GM19397 (cell line): Measurements from ENCODE around the gene CTSZ.
A peak's percentile ranks its signal among the peaks of the same experiment; 100 is the strongest.
"Not testable (repeated sequence)": the region's sequence is repeated elsewhere in the genome, so short reads cannot be mapped to it uniquely, and the experiment has no call there.

Experiments used
- ATAC-seq: cut with Tn5 transposase; IDR thresholded peaks from one replicate; pipeline ENCODE4 v1.9.1; 2021; ENCODE audit warnings: mild to moderate bottlenecking, moderate library complexity; ENCODE audit not compliant: unreplicated experiment

CTSZ gene

DNA sequence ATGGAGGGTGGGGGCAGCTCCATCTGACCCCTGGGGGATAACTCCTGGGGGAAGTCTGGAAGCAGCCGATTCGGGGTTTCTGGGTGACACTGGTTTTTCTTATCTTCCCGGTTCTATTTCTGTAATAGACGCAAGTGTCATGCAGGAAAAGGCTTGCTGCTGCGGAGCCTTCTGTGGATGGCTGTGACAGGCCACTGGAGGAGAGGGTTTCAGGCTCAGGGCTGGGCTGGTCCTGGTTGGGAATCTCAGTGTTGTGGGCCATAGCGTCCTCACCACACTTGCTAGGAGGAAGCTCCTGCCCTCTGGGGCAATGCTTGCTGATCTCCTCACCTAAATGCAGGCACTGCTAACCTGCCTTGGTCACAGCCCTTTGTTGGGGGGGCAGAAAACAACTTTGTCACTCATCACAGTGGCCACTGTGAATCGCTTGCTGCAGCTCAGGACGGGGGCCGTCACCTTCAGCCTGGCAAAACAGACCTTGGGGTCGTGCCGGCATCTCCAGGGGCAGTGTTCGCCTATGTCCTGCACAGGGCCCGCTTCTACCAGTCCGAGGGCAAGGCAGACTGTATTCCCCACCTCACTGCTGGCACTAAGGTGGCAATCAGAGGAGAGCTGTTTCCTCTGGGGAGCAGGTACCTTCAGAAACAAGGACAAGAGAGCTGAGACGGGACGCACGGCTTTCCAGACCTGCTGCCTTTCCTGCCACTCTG lies 7.8 kb upstream of the CTSZ start:
- ATAC-seq: no peak

DNA sequence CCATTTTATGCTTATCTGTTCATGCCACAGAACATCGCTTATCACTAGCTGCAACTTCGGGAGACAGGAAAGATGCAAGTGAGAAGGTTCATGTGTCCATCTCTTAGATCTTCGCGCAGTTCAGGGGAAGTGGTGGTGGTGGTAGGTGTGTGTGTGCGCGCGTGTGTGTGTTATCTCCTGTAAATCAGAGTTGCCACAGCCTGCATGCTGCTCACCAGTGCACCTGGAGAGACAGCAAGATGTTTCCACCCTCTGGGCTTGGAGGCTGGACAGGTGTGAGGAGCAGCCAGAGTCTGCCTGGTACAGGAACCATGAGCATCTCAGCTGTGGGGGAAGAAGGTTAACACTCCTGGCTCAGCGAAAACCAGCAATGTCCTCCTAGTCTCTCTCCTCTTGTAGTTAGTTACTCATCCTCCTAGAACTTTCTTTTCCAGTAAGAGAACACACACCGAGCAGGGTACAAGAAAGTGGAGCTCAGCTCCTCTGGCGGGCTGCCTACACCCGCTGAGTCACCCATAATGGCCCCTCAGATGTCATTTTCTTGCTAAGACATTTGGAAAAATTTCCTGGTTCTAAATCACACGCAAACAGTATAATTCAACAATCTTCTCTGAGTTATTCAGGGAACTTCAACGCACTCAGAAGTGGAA lies 7.0 kb upstream of the CTSZ start:
- ATAC-seq: no peak

DNA sequence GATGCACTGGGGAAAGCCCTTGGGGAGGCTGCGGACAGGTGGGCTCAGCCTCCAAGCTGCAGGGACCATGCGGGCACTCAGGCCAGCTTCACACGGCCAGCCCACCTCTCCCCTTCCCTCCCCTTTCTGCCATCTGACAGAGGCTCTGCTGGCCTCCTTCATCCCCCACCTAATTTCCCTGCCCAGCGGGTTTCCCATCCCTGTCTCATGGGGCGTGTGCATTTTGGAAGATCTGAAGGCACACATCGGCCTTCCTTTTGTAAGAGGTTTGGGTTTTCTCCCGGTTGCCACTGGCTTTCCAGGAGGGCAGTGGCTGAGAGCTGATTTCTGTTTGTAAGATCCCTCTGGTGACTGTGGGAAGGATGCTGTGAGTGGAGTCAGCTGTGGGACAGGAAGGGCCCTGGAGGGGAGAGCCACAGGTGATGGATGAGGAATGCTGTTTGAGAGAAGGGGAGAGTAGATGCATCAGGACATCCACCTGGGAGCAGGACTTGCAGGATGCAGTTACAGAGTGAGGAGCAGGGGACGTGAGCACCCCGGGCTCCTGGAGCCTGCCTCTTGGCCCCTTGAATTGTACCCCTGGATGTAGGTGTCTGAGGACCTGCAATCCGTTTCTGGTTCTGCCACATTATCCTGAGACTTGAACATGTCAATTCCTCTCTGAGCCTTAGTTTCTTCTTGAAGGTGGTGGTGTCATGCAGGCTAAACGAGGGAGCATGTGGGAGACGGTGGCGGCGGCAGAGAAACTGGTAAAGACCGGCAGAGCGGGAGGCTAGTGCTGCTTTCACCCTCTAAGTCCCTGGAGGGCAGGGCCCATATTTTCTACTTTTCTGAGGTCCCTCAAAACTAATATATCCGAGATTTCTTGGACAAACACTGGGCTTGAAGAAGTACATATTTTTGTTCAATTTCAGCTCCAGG lies 6.2 kb upstream of the CTSZ start:
- no peak for ATAC-seq

DNA sequence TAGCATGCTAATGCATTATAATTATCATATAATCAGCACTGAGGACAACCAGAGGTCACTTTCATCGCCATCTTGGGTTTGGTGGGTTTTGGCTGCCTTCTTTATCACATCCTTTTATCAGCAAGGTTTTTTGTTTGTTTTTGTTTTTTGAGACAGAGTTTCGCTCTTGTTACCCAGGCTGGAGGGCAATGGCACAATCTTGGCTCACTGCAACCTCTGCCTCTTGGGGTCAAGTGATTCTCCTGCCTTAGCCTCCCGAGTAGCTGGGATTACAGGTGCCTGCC lies 4.8 kb upstream of the CTSZ start:
- not testable (repeated sequence) for ATAC-seq

DNA sequence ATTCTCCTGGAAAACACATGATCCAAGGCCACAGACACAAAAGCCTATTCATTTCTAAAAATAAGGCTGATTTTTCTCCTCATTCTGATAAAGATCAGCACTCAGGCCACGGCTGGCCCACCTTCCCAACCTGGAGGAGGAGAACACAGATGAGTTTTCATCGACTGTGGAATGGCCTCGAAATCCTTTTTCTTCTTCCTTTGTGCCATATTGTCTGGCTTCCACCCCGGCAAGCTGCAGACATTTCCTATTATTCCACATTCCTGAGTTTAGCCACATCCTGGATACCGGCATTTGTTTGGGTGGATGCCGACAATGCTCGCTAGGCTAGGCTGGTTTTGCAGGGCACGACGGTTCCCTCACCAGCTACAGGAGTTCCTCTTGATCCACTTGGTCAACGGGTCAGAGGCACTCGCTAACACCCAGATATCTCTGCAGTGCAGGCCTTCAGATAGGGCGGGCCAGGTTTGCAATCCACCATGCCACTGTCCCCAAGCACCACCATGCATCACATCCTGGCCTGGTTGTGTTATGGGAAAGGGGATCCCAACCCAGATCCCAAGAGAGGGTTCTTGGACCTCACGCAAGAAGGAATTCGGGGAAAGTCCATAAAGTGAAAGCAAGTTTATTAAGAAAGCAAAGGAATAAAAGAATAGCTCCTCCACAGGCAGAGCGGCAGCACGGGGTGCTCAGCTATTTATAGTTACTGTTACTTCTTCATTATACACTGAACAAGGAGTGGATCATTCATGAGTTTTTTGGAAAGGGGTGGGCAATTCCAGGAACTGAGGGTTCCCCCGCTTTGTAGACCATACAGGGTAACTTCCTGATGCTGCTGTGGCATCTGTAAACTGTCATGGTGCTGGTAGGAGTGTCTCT lies 4.2 kb upstream of the CTSZ start:
- no peak for ATAC-seq

DNA sequence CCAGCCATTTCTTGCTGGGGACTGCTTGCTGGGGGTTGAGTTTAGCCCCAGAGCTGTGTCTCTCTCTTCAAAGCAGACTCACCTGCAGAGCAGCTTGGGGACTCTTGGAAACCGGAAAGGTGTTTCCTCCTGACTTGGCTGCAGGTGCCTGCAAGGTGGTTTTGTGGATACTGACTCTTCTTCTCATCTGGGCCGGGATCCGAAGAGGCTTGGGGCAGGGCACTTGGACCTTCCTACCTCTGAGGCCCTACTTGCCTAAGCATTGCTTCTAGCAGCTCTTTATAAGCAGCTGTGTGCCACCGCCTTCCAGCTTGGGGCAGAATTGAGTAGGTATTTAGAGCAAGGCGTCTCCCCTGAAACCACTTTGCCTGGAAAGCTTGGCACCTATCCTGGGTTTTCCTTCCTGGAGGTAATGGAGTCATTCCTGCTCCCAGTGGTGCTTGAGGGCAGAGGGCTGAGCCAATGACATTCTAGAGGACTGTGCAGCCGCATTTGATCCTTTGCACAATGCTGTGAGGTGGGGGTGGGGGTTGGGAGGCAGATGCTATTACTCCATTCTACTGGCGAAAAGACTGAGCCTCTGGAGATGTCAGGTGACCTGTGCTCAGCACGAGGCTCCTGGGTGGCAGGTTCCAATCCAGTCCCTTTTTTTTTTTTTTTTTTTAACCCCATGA lies 3.4 kb upstream of the CTSZ start:
- ATAC-seq: no peak

DNA sequence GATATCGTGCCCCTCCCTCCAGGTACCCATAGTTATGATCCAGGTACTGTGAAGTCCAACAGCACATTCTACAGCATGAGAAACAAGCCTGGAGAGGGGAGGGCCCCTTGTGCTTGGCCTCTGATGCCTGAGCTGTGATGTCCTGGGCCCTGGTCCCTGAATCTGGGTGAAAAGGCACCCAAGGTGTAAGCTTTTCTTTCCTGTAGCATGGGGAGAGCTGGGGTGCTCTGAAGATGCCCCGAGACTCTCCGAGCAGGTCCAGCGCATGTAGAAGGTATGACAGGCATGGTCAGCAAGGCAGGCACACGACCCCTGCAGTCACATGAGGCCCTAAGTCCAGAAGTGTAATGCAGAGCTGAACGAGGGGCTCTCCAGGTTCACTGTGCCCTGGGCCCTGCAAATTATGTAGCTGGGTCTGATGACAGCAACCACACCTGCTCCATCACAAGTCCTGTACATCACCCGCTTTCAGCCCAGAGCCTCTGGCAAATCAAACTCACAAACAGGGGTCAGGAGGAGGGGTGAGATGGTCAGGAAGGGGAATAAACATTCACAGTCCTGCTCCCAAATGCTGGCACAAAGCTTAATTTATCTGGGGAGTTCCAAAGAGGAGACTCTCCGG lies 1.8 kb upstream of the CTSZ start:
- ATAC-seq: no peak

DNA sequence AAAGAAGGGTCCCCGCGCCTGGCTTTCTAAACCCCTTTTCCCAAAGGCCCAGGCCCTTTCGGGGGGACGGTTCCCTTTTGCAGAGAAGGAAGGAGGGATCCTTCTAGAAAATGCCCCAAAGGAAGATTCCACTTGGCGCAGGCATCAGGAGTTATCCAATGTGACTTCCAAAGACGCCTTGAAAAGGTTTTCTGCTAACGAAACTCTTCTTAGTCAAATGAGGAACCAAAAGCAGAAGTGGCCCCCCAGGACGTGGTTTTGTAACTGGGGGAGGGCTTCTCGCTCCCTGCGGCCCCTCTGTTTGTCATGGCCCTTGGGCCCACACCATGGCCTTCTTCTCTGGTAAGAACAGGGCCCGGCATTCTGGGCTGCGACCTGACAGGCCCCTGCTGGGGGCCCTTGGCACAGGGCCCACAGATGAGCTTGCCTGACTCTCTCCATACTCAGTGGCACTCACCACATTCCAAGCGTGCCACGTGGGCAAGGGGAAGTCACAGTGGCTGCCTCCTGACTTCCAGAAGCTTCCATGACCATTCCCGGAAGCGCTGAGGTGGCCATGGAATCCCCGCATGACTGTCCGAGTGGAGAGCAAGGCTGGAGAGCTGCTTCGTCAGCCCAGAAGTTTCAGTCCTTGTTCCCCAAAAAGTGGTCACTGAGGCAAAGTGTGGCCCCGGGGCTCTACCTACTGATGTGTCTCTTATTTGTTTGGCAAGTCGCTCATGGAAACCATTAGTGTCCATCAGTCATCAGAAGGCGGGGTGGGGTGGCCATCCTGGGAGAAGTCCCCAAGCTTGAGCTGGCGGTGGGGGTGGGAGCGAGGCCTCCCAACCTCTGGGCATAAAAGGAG lies 834 bp upstream of the CTSZ start:
- peak; percentile 35 for ATAC-seq

DNA sequence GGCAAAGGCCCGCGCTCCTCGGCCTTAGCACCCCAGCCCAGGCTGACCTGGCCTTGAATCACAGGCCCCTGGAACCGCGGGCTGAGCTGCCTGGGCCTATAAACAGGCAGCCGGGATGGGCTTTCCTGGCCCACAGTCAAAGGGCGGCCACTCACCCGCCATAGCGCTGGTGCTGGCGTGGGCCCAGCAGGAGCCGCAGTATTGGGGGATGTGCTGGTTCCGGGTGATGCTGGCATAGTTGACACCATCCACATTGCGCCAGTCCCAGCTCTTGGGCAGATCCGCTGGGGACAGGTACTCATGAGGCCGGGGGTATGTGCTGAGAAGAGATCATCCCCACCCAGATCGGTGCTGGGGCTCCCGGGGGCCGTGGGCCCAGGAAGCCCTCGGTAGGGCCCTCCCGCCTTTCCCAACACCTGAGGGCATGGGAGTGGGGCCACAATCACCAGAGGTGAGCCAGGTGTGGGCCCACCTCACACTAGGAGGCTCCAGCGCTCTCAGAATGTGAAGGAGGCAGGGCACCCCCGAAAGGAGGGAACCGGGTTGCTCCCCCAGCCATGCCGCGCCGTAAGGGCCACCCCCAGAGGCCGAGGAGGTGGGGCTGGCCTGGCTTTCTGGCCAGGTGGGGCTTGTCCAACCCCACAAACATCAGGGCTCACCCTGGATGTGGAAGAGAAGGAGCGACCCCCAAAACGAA lies 739 bp downstream of the CTSZ start:
- ATAC-seq: no peak

DNA sequence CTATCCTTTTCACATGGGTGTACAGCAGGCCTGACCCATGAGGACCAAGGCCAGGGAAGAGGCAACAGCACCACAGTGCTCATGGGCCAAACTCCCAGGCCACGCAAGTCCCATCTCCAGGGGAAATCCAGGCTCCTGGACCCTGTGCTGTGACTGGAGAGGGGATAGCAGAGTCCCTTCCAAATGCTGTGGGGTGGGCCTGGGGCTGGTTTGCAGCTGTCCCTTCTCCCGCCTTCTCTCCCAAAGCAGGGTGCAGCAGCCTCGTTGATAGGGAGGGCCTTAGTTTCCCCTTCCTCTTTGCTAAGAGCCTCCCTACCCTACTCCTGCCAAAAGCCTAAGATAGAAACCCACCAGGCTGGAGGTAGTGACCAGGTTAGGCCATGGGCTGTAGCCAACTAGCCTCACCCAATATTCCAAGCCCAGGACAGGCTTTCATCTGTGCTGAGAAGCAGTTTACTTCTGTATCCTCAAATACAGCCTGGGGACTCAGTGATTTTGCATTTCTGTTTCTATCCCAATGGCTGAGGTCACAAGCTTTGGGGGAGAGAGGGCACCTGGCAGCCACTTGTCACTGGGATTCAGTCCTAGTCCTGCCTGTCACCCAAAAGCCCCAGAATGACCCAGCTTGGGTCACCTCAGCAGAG lies 1.4 kb downstream of the CTSZ start:
- ATAC-seq: no peak

DNA sequence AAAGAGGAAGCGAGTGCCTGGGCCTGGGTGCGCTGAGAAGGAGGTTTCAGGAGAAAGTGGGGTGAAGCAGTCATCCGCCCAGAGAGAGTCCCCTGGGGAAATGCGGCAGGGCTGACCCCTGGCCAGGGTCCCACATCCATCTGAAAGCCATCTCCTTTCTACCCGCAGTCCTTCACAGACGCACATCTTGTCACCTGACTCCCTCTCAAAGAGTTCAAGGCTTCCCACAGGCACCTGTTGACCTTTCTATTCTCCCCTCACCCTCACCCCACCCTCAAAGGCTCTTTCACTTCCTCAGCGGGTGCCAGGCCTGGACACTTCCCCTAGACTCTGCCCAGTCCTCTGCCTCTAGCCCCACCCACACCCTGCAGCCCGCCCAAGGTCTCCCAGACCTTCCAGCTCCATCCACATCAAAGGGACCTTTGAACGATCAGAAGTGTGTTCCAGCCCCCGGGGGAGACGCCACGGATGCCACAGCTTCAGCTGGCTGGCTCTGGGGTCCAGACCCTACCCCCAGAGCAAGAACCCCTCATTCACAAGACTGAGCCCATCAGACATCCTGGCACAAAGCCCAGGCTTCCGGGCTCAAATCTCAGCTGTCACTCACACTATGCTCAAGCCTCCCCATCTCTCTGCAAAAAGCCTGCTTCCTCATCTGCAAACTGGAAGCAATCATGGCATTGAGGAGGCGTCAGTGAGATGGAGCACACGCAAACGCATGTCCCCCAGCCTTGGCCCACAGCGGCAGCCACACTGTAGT lies 2.1 kb downstream of the CTSZ start:
- ATAC-seq: peak; percentile 58

DNA sequence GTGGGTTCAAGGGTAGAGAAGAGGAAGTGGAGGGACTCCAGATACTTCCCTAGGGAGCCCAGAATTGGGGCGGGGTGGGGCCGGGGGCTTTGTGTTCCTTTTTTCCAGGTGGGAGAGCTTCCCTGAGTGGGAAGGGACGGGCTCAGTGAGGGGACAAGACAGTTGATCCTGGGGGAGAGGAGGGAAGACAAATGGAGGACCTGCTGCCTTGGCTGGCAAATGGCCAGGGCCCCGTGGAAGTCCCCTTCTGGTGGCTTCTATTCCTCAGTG lies 2.6 kb downstream of the CTSZ start:
- ATAC-seq: no peak

DNA sequence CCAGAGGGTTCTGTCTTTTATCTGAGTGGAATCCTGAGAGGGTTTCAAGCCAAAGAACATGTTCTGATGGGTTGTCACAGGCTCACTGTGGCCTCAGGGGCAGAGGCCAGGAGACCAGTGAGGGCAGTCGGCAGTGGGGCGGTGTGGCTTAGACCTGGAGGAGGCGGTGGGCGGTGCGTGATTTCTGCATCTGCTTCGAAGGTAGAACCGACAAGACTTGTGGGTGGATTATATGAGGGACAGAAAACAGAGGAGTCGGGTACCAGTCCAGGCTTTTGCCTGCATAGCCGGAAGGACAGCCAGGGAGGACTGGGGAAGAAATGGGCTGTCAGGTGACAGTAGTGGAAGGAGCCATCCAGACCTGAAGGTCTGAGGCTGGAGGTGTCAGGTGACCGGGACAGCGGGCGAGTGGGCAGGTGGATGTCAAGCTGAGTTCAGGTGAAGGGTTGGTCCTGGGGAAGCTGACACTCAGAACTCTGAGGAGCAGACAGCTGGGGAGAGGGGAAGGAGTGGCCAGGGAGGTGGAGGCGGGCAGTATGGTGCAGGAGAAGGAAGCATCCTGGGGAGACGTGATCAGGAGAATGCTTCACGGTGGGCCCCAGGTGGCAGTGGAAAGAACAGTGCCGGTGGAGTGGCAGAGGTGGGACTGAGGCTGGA lies 3.1 kb downstream of the CTSZ start:
- no peak for ATAC-seq

DNA sequence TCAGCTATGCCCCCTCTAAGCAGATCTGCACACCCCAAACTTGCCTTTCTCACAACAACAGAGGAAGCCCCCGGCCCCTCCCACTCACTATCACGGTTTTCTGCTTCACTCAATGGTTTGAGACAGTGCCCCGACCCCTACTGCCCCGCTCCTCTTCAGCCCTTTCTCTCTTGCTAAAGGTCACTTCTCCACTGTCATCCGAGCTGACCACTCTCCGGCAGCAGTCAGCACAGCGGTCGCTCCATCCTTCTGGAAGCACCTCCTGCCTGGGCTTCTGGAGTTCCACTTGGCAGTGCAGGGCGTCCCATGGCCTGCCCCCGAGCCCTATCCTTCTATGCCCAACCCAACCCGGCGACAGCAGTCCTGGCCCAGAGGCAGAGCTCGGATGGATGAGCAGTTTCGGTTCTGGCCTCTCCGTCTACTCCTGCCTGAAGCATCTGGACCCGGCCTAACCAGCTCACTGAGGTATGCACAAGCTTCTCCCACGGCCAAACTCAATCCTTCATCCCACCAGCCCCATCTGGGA lies 4.1 kb downstream of the CTSZ start:
- ATAC-seq: no peak

DNA sequence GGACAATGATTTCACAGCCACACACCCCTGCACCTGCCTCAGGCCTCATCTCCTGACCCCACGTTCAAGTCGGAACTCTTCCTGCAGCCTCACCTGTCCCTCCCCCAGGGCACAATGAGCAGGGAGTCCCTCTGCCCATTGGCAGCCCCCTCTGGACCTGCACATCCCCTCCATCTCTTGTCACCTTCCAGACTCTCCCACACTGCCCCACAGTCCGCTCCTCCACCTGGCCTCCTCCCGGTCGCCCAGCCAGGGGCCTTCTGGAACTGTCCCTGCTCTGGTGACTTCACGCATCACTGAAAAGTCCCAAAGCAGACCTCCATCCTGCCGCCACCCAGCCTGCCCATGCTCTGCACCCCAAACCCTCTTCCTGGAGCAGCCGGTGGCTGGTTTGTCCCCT lies 4.7 kb downstream of the CTSZ start:
- ATAC-seq: no peak

DNA sequence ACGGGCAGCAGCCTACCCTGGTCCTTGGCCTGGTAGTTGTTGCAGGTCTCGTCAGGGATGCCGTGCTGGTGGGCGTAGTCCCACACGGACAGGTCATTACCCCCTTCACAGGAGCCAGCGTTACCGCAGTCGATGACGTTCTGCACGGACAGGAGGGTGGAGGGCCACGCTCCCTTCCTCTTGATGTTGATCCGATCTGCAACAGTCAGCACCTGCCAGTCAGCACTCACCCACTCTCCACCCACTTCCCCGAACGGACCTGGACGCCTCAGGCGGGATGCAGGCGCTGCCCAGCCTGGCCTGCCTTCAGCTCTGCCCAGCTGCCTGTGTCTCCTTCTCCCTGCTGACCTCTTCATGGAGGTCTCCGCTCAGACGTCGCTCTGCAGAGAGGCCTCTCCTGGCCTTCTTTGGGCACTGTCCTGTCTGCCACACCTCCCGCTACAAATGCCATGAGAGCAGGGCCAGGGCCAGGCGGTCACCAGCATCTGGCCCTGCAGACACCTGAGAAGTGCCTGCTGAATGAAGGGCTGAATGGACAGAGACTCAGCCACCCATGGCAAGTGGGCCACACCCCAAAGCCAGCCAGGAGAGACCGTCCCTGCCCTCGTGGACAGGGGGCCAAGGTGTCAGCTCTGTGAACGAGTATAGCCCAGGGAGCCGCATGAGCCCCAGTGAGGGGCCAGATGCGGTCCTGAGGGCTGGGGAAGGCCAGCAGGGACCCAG lies 5.4 kb downstream of the CTSZ start:
- no peak for ATAC-seq
